HepG2 (cell line): ENCODE results near the gene SMIM38. TPM values are rescaled to one million over a fixed set of nuclear protein-coding genes. Genes with fewer than 3 reads are reported as not detected.

Experiments
- ATAC-seq: fragments of 200-7000 bp; cut with Tn5 transposase; 3 replicates; pipeline ENCODE4 v1.9.1; 2020; ENCODE audit warnings: mild to moderate bottlenecking, moderate library complexity
- BruUV-seq: library from RNA; stranded (reverse); fragments of 400-500 nt; replicated peaks from 2 replicates; lab custom pipeline; 2021; lab: Mats Ljungman, UMichigan
- CTCF ChIA-PET: fragments of 300-600 bp; formaldehyde crosslinking; extraction: SDS; loops from one replicate; lab custom pipeline; 2021; ENCODE audit warnings: low total read pairs, inconsistent platforms, low intra/inter-chr PET ratio; lab: Yijun Ruan, JAX
- POLR2A ChIA-PET: fragments of 350-600 bp; sonication (Branson Sonifier 250); formaldehyde crosslinking; loops from one replicate; lab custom pipeline; 2020; ENCODE audit warnings: antibody characterized with exemption, inconsistent platforms; lab: Yijun Ruan, JAX
- DNase-seq: peaks from one replicate; pipeline ENCODE4 v3.0.0-alpha.2; 2015; ENCODE audit warnings: low spot score
- FAIRE-seq: peaks from 3 replicates; lab custom pipeline; 2011; peaks lifted over from hg19 to GRCh38; lab: Jason Lieb, UNC
- H2AFZ ChIP-seq: one replicate; pipeline ENCODE4 v1.6.1; 2011; ENCODE audit warnings: low read length, inconsistent platforms
- H3K27ac ChIP-seq: fragments of 300-600 bp; 3 replicates; pipeline ENCODE4 v1.8.0; 2011; ENCODE audit warnings: mixed run types, mild to moderate bottlenecking, mixed read lengths, low read length, inconsistent platforms; ENCODE audit not compliant: insufficient read depth; ENCODE audit errors: extremely low read length
- H3K27me3 ChIP-seq, 2 experiments: fragments of 200-600 bp in 1 of 2; 2 replicates in 1 of 2; 3 replicates in 1 of 2; pipeline versions ENCODE4 v1.6.0 to v1.8.0; 2011; ENCODE audit warnings: low read length in 2 of 2, mild to moderate bottlenecking in 2 of 2, moderate library complexity in 2 of 2, inconsistent platforms in 1 of 2; ENCODE audit not compliant: insufficient read depth in 2 of 2, control insufficient read depth in 1 of 2
- H3K36me3 ChIP-seq, 2 experiments: fragments of 200-600 bp in 1 of 2; replicated peaks in 1 of 2; 2 replicates in 1 of 2; 3 replicates in 1 of 2; pipeline versions ENCODE4 v1.5.1 to v1.8.0; 2011; ENCODE audit warnings: low read length in 2 of 2, inconsistent platforms in 1 of 2; ENCODE audit not compliant: insufficient read depth in 2 of 2, control insufficient read depth in 1 of 2
- H3K4me1 ChIP-seq: 2 replicates; pipeline ENCODE4 v1.5.1; 2012; ENCODE audit warnings: low read length, inconsistent platforms; ENCODE audit not compliant: insufficient read depth
- H3K4me2 ChIP-seq: 2 replicates; pipeline ENCODE4 v1.6.0; 2011; ENCODE audit warnings: low read depth, low read length, inconsistent platforms
- H3K4me3 ChIP-seq, 3 experiments: fragments of 200-600 bp in 1 of 3; sonication (generic), shearing (Covaris generic) in 1 of 3; replicated peaks in 1 of 3; 2 replicates each; pipeline ENCODE4 v1.5.1; 2011 to 2016; ENCODE audit warnings: low read length in 3 of 3, inconsistent platforms in 2 of 3, low read depth in 2 of 3, mild to moderate bottlenecking in 2 of 3, control low read depth in 1 of 3, mixed read lengths in 1 of 3; ENCODE audit not compliant: insufficient read depth in 1 of 3
- H3K79me2 ChIP-seq: one replicate; pipeline ENCODE4 v1.6.1; 2011; ENCODE audit warnings: low read length, inconsistent platforms; ENCODE audit not compliant: insufficient read depth
- H3K9ac ChIP-seq: 2 replicates; pipeline ENCODE4 v1.6.0; 2011; ENCODE audit warnings: mild to moderate bottlenecking, low read depth, low read length, inconsistent platforms; ENCODE audit not compliant: insufficient read depth
- H3K9me3 ChIP-seq: 2 replicates; pipeline ENCODE4 v1.5.1; 2012; ENCODE audit warnings: mild to moderate bottlenecking, low read length
- H4K20me1 ChIP-seq: 2 replicates; pipeline ENCODE4 v1.6.0; 2011; ENCODE audit warnings: inconsistent platforms, mild to moderate bottlenecking, low read length, moderate library complexity; ENCODE audit not compliant: insufficient read depth
- IKZF1 ChIP-seq: fragments of 450-650 bp; IDR thresholded peaks from 2 replicates; pipeline ENCODE4 v1.7.1; 2016
- KLF15 ChIP-seq: sonication (generic); formaldehyde crosslinking; IDR thresholded peaks from 2 replicates; pipeline ENCODE4 v1.8.1; 2023; ENCODE audit warnings: borderline replicate concordance, mild to moderate bottlenecking, inconsistent platforms, missing genetic modification reagents, mixed read lengths
- ZNF629 ChIP-seq: sonication (generic); formaldehyde crosslinking; conservative IDR thresholded peaks from 2 replicates; pipeline ENCODE4 v1.5.0; 2020; ENCODE audit warnings: missing genetic modification reagents
- ZNF772 ChIP-seq: sonication (generic); formaldehyde crosslinking; IDR thresholded peaks from 2 replicates; pipeline ENCODE4 v1.5.0; 2020; ENCODE audit warnings: mild to moderate bottlenecking, missing genetic modification reagents
- WGBS: methylation state at CpG from one replicate; pipeline ENCODE4 v1.1.6; 2017; ENCODE audit warnings: low lambda C conversion rate; 5-methylcytosine and 5-hydroxymethylcytosine counted together
- in situ Hi-C: cut with HindIII; loops from 2 replicates; pipeline ENCODE4 v1.10.0; 2017; ENCODE audit warnings: low pct_unique_long_range_greater_than_20kb; ENCODE audit not compliant: extremely low pct_ligation_motif_present
- intact Hi-C: fragments of 100-400 bp; cut with micrococcal nuclease; formaldehyde crosslinking; loops from one replicate; pipeline ENCODE4 v1.10.0; 2022; ENCODE audit not compliant: unreplicated experiment
- polyA plus RNA-seq, 8 experiments: library from polyadenylated mRNA; depleted of rRNA in 3 of 8; stranded (reverse) in 7 of 8; unstranded in 1 of 8; fragments of >200 nt; fragmentation: Illumina TruSeq in 4 of 8; extraction: Trizol in 4 of 8; gene quantifications; 2 replicates each; pipeline versions ENCODE4 v1.2.1 to v1.2.3, GENCODE V29; 2011 to 2016; ENCODE audit warnings: low read depth in 4 of 8, missing spikeins in 1 of 8, mixed read lengths in 1 of 8; ENCODE audit not compliant: insufficient read depth in 1 of 8
- total RNA-seq, 5 experiments: library from RNA; depleted of rRNA; stranded (reverse); fragments of >200 nt; fragmentation: Illumina TruSeq; extraction: Trizol; gene quantifications; 2 replicates each; pipeline ENCODE4 v1.2.3, GENCODE V29; 2016; ENCODE audit warnings: low read depth in 1 of 5

Gene SMIM38
- total and polyA plus RNA-seq, 2 of the 13 experiments (the other 11 are each of a cell fraction or from before 2014, with no cell fraction given): 0.30 to 0.40 TPM

DNA sequence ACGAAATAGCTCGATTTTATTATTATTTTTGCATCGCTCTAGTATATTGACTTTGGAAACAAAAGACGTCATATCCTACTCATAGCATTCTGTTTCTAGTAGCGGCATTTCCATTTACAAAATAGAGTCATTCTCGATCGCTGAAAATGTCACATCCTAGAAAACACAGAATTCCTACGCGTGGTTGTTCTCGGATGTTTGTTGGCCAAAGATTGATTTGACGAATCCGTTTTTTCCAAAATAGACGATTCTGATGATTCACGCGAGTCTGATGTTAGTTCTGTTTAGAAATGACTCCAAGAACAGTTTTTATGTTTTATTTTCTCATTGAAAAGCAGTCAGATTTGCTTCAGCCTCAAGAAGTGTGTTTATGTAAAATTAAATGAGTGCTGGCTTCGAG lies 47.6 kb downstream of the SMIM38 start:
- FAIRE-seq (no peak), DNase-seq (no peak), ATAC-seq (no peak)
- in situ Hi-C loops: no loop called here
- Histone ChIP-seq H4K20me1 (no peaks in the 10 kb centered on the region), H3K36me3 (no peaks in the 10 kb centered on the region), H3K79me2 (no peaks in the 10 kb centered on the region), H3K9me3 (no peaks in the 10 kb centered on the region), H3K27ac (no peak overlapping the region), H3K4me1 (peaks cover 15% of the 10 kb centered on the region), H3K9ac (no peak overlapping the region), H3K4me3 (no peak overlapping the region), H3K27me3 (peaks cover 5 to 34% of the 10 kb centered on the region in 2 experiments; a peak in 4 of 5 replicates), H3K4me2 (no peak overlapping the region), H2AFZ (no peak overlapping the region)
- 71% methylated on average over 16 of the region's 16 CpGs for WGBS
- no TSS peak for BruUV-seq
- ChIA-PET POLR2A (no interaction called here), CTCF (no interaction called here)
- intact Hi-C loops: no loop called here
- TF ChIP-seq ZNF772 (no peak), KLF15 (no peak)

DNA sequence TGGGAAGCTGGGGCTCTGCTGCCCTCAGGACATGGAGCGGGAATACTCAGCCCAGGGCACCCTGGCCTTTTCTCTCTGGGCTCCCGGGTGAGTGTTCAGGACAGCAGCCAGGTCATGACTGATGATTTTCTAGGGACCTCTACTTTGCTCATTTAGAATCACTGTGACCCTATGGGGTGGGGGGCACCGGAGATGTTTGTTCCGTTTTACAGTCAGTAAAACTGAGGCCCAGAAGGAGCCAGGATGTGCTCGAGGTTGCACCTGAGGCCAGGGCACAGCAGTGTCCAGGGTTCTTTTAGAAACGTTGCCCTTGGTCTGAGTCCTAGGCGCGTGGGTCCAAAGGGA lies 48.1 kb downstream of the SMIM38 start:
- no peak overlapping the region for H3K4me3 ChIP-seq
- intact Hi-C loops (no loop called here), in situ Hi-C loops (no loop called here)
- CTCF ChIA-PET: no interaction called here
- peak overlapping the region; percentile 13; the same call in 1 of the 2 replicates for H3K4me2 ChIP-seq
- POLR2A ChIA-PET: no interaction called here
- H2AFZ ChIP-seq: no peak overlapping the region
- no peak overlapping the region for H3K9ac ChIP-seq
- H3K79me2 ChIP-seq: no peaks in the 10 kb centered on the region
- H3K27ac ChIP-seq: no peak overlapping the region
- no peak for FAIRE-seq
- H3K36me3 ChIP-seq: no peaks in the 10 kb centered on the region
- 73% methylated on average over 2 of the region's 8 CpGs for WGBS
- DNase-seq: no peak
- H3K27me3 ChIP-seq: peaks cover 5 to 34% of the 10 kb centered on the region in 2 experiments; a peak in 4 of 5 replicates
- no TSS peak for BruUV-seq
- TF ChIP-seq ZNF629 (CRISPR knock-in tag) (peak; percentile 59), IKZF1 (no peak)
- ATAC-seq: no peak
- peaks cover 15% of the 10 kb centered on the region for H3K4me1 ChIP-seq
- no peaks in the 10 kb centered on the region for H3K9me3 ChIP-seq
- H4K20me1 ChIP-seq: no peaks in the 10 kb centered on the region
